H9 (cell line): ENCODE data around the gene ITIH4. TPM values are rescaled to one million over a fixed set of nuclear protein-coding genes. Genes with fewer than 3 reads are reported as not detected.

ENCODE experiments used
- DNase-seq: peaks from one replicate; pipeline ENCODE4 v3.0.0-alpha.2; 2017
- H2AFZ ChIP-seq: one replicate; pipeline ENCODE4 v1.6.1; 2013; ENCODE audit warnings: mild to moderate bottlenecking, low read length, control low read depth, moderate library complexity
- H2AK5ac ChIP-seq: 2 replicates; pipeline ENCODE4 v1.6.1; 2013; ENCODE audit warnings: low read length, control low read depth, mixed read lengths; ENCODE audit not compliant: insufficient read length
- H2BK120ac ChIP-seq: one replicate; pipeline ENCODE4 v1.6.1; 2013; ENCODE audit warnings: low read depth, mild to moderate bottlenecking, low read length, control low read depth, inconsistent platforms; ENCODE audit not compliant: poor library complexity, severe bottlenecking
- H2BK12ac ChIP-seq: 2 replicates; pipeline ENCODE4 v1.6.1; 2013; ENCODE audit warnings: low read length, control low read depth, mixed read lengths, low read depth; ENCODE audit not compliant: insufficient read length
- H2BK15ac ChIP-seq: 2 replicates; pipeline ENCODE4 v1.6.1; 2013; ENCODE audit warnings: low read depth, low read length, control low read depth
- H2BK20ac ChIP-seq: one replicate; pipeline ENCODE4 v1.6.1; 2013; ENCODE audit warnings: low read depth, mild to moderate bottlenecking, low read length, control low read depth, inconsistent platforms; ENCODE audit not compliant: poor library complexity, severe bottlenecking
- H2BK5ac ChIP-seq: 2 replicates; pipeline ENCODE4 v1.6.1; 2013; ENCODE audit warnings: low read length, control low read depth, mixed read lengths; ENCODE audit not compliant: insufficient read length
- H3K14ac ChIP-seq: 2 replicates; pipeline ENCODE4 v1.6.1; 2013; ENCODE audit warnings: low read length, control low read depth; ENCODE audit not compliant: insufficient read depth
- H3K18ac ChIP-seq: 2 replicates; pipeline ENCODE4 v1.6.1; 2013; ENCODE audit warnings: low read depth, mild to moderate bottlenecking, mixed read lengths, low read length, control low read depth; ENCODE audit not compliant: insufficient read length
- H3K23ac ChIP-seq: 2 replicates; pipeline ENCODE4 v1.6.1; 2013; ENCODE audit warnings: low read length, control low read depth, mixed read lengths, low read depth; ENCODE audit not compliant: insufficient read length
- H3K23me2 ChIP-seq: 2 replicates; pipeline ENCODE4 v1.6.1; 2013; ENCODE audit warnings: low read depth, mild to moderate bottlenecking, mixed read lengths, low read length, control low read depth; ENCODE audit not compliant: insufficient read length, poor library complexity, severe bottlenecking
- H3K27ac ChIP-seq: 2 replicates; pipeline ENCODE4 v1.5.1; 2013; ENCODE audit warnings: low read length, control low read depth, mixed read lengths, low read depth; ENCODE audit not compliant: insufficient read length
- H3K27me3 ChIP-seq: 2 replicates; pipeline ENCODE4 v1.6.1; 2013; ENCODE audit warnings: low read length, control low read depth, inconsistent platforms; ENCODE audit not compliant: insufficient read depth
- H3K4ac ChIP-seq: 2 replicates; pipeline ENCODE4 v1.6.1; 2013; ENCODE audit warnings: low read depth, mild to moderate bottlenecking, control low read depth, inconsistent platforms, low read length, moderate library complexity
- H3K4me1 ChIP-seq: 2 replicates; pipeline ENCODE4 v1.6.1; 2013; ENCODE audit warnings: low read length, control low read depth, inconsistent platforms; ENCODE audit not compliant: insufficient read depth
- H3K4me2 ChIP-seq: 2 replicates; pipeline ENCODE4 v1.6.1; 2013; ENCODE audit warnings: low read length, control low read depth, mixed read lengths; ENCODE audit not compliant: insufficient read length, insufficient read depth
- H3K56ac ChIP-seq: 2 replicates; pipeline ENCODE4 v1.6.1; 2013; ENCODE audit warnings: low read depth, mild to moderate bottlenecking, mixed read lengths, low read length, control low read depth; ENCODE audit not compliant: insufficient read length
- H3K79me1 ChIP-seq: 2 replicates; pipeline ENCODE4 v1.6.1; 2013; ENCODE audit warnings: low read depth, mild to moderate bottlenecking, moderate library complexity, low read length, control low read depth, inconsistent platforms; ENCODE audit not compliant: insufficient read depth, poor library complexity, severe bottlenecking
- H3K79me2 ChIP-seq: 2 replicates; pipeline ENCODE4 v1.6.1; 2013; ENCODE audit warnings: low read length, control low read depth, inconsistent platforms; ENCODE audit not compliant: insufficient read depth
- H3K9ac ChIP-seq: 2 replicates; pipeline ENCODE4 v1.6.1; 2013; ENCODE audit warnings: low read length, control low read depth, mixed read lengths; ENCODE audit not compliant: insufficient read length; ENCODE audit errors: extremely low read depth
- H3K9me3 ChIP-seq: one replicate; pipeline ENCODE4 v1.6.1; 2013; ENCODE audit warnings: low read depth, low read length, inconsistent platforms; ENCODE audit not compliant: control insufficient read depth
- H3T11ph ChIP-seq: one replicate; pipeline ENCODE4 v1.6.1; 2013; ENCODE audit warnings: mild to moderate bottlenecking, low read length, control low read depth, inconsistent platforms
- H4K20me1 ChIP-seq: one replicate; pipeline ENCODE4 v1.6.1; 2013; ENCODE audit not compliant: control insufficient read depth, insufficient read length, insufficient read depth
- H4K5ac ChIP-seq: 2 replicates; pipeline ENCODE4 v1.6.1; 2013; ENCODE audit warnings: low read depth, mild to moderate bottlenecking, mixed read lengths, low read length, control low read depth; ENCODE audit not compliant: insufficient read length
- H4K8ac ChIP-seq: replicated peaks from 2 replicates; pipeline ENCODE4 v1.6.1; 2013; ENCODE audit warnings: low read length, control low read depth, mixed read lengths, low read depth; ENCODE audit not compliant: insufficient read length
- H4K91ac ChIP-seq: 2 replicates; pipeline ENCODE4 v1.6.1; 2013; ENCODE audit warnings: low read depth, mild to moderate bottlenecking, moderate library complexity, mixed read lengths, low read length, control low read depth; ENCODE audit not compliant: insufficient read length
- H3K27ac Mint-ChIP-seq, 3 experiments: 2 replicates in 2 of 3; 3 replicates in 1 of 3; pipeline ENCODE4 v1.8.0; 2020 to 2021; ENCODE audit warnings: mixed read lengths in 3 of 3, mild to moderate bottlenecking in 1 of 3, moderate library complexity in 1 of 3
- H3K27me3 Mint-ChIP-seq: 2 replicates; pipeline ENCODE4 v1.8.0; 2021; ENCODE audit warnings: low read depth, mild to moderate bottlenecking, moderate library complexity, mixed read lengths
- H3K36me3 Mint-ChIP-seq, 3 experiments: 2 replicates in 2 of 3; 3 replicates in 1 of 3; pipeline ENCODE4 v1.8.0; 2020 to 2021; ENCODE audit warnings: low read depth in 3 of 3, mixed read lengths in 3 of 3; ENCODE audit not compliant: insufficient read depth in 1 of 3
- H3K4me1 Mint-ChIP-seq, 2 experiments: 2 replicates each; pipeline ENCODE4 v1.8.0; 2020; ENCODE audit warnings: mixed read lengths in 2 of 2
- H3K4me3 Mint-ChIP-seq, 2 experiments: 2 replicates in 1 of 2; 3 replicates in 1 of 2; pipeline ENCODE4 v1.8.0; 2020 to 2021; ENCODE audit warnings: mild to moderate bottlenecking in 2 of 2, mixed read lengths in 2 of 2, moderate library complexity in 1 of 2
- H3K9me3 Mint-ChIP-seq, 2 experiments: 2 replicates in 1 of 2; 3 replicates in 1 of 2; pipeline ENCODE4 v1.8.0; 2020; ENCODE audit warnings: mild to moderate bottlenecking in 2 of 2, mixed read lengths in 2 of 2, moderate library complexity in 1 of 2
- CTCF ChIP-seq: fragments of 200-600 bp; sonication (generic); conservative IDR thresholded peaks from 3 replicates; pipeline ENCODE4 v1.8.0; 2021; ENCODE audit warnings: antibody characterized with exemption, mild to moderate bottlenecking
- WGBS: extraction: QIAGEN DNeasy Blood & Tissue Kit; methylation state at CpG from one replicate; pipeline ENCODE4 v1.1.7; 2013; ENCODE audit warnings: missing lambda C conversion rate, low lambda C conversion rate, mixed read lengths; ENCODE audit not compliant: insufficient read length; ENCODE audit errors: extremely low coverage; 5-methylcytosine and 5-hydroxymethylcytosine counted together
- total RNA-seq: library from RNA; stranded (reverse); gene quantifications from 2 replicates; pipeline ENCODE4 v1.2.1, GENCODE V29; 2021

ITIH4 gene
- total RNA-seq, 1 experiment from 2014 or later: 3.0 TPM

- TF ChIP-seq CTCF: no peak
- Mint-ChIP-seq H3K4me1 (peaks cover 13 to 24% of the 10 kb centered on the region in 2 experiments), H3K27ac (no peak overlapping the region), H3K27me3 (no peaks in the 10 kb centered on the region), H3K9me3 (no peaks in the 10 kb centered on the region), H3K4me3 (no peak overlapping the region), H3K36me3 (peaks cover 0 to 12% (median 1%) of the 10 kb centered on the region in 3 experiments; a peak in 4 of 7 replicates)
- Histone ChIP-seq H3K79me1 (no peaks in the 10 kb centered on the region), H3K14ac (no peak overlapping the region), H3K4me1 (no peaks in the 10 kb centered on the region), H2BK20ac (no peak overlapping the region), H4K5ac (no peak overlapping the region), H2BK15ac (no peak overlapping the region), H3K23me2 (no peaks in the 10 kb centered on the region), H2BK5ac (no peak overlapping the region), H3T11ph (no peak overlapping the region), H3K23ac (no peak overlapping the region), H4K91ac (no peak overlapping the region), H3K18ac (no peak overlapping the region), H2AFZ (no peak overlapping the region), H3K27me3 (no peaks in the 10 kb centered on the region; the same call in 1 of the 2 replicates), H3K9me3 (no peaks in the 10 kb centered on the region), H3K4me2 (no peak overlapping the region), H3K4ac (no peak overlapping the region), H2BK12ac (no peak overlapping the region), H3K79me2 (no peaks in the 10 kb centered on the region), H2AK5ac (no peak overlapping the region), H4K8ac (no peak overlapping the region), H2BK120ac (no peak overlapping the region), H3K27ac (no peak overlapping the region), H3K56ac (no peak overlapping the region), H3K9ac (no peak overlapping the region), H4K20me1 (no peaks in the 10 kb centered on the region)
- no peak for DNase-seq
- no CpG with 5 or more reads among the region's 4 CpGs for WGBS
Observed at GRCh38 chr3:52836986-52837385, 6.5 kb upstream of the ITIH4 start.
